Keratinocyte (primary cell): Measurements from ENCODE around the gene ANKS1A. TPM values are rescaled to one million over a fixed set of nuclear protein-coding genes. Genes with fewer than 3 reads are reported as not detected.

Experiments
- DNase-seq: peaks from one replicate; pipeline ENCODE4 v3.0.0-alpha.2; 2011; ENCODE audit warnings: low read depth, missing footprints, low spot score
- FAIRE-seq: peaks from 2 replicates; lab custom pipeline; 2011; peaks lifted over from hg19 to GRCh38; lab: Jason Lieb, UNC
- H2AFZ ChIP-seq: 2 replicates; pipeline ENCODE4 v1.6.0; 2012; ENCODE audit warnings: low read length, control low read depth, inconsistent platforms; ENCODE audit not compliant: control insufficient read depth
- H3K27ac ChIP-seq: 2 replicates; pipeline ENCODE4 v1.5.1; 2011; ENCODE audit warnings: low read length; ENCODE audit not compliant: control insufficient read depth, insufficient read depth
- H3K27me3 ChIP-seq: 3 replicates; pipeline ENCODE4 v1.6.0; 2011; ENCODE audit warnings: low read length; ENCODE audit not compliant: control insufficient read depth, insufficient read depth; ENCODE audit errors: extremely low read depth
- H3K36me3 ChIP-seq, 2 experiments: 2 replicates in 1 of 2; 3 replicates in 1 of 2; pipeline ENCODE4 v1.5.1; 2011; ENCODE audit warnings: low read length in 2 of 2, mild to moderate bottlenecking in 1 of 2; ENCODE audit not compliant: control insufficient read depth in 2 of 2, insufficient read depth in 2 of 2; ENCODE audit errors: extremely low read depth in 1 of 2
- H3K4me1 ChIP-seq: 3 replicates; pipeline ENCODE4 v1.5.1; 2011; ENCODE audit warnings: low read length; ENCODE audit not compliant: control insufficient read depth, insufficient read depth; ENCODE audit errors: extremely low read depth
- H3K4me2 ChIP-seq: 3 replicates; pipeline ENCODE4 v1.6.0; 2011; ENCODE audit warnings: low read depth, low read length; ENCODE audit not compliant: control insufficient read depth, insufficient read depth; ENCODE audit errors: extremely low read depth
- H3K4me3 ChIP-seq, 3 experiments: fragments of 200-600 bp in 1 of 3; sonication (generic) in 1 of 3; 2 replicates in 2 of 3; 3 replicates in 1 of 3; pipeline ENCODE4 v1.5.1; 2011 to 2016; ENCODE audit warnings: low read length in 3 of 3, mild to moderate bottlenecking in 3 of 3, control low read depth in 2 of 3, inconsistent platforms in 1 of 3, low read depth in 1 of 3, mixed read lengths in 1 of 3, mixed run types in 1 of 3, moderate library complexity in 1 of 3; ENCODE audit not compliant: control insufficient read depth in 2 of 3, insufficient read depth in 2 of 3; ENCODE audit errors: extremely low read depth in 1 of 3
- H3K79me2 ChIP-seq: 2 replicates; pipeline ENCODE4 v1.6.0; 2012; ENCODE audit warnings: low read length; ENCODE audit not compliant: control insufficient read depth, insufficient read depth
- H3K9ac ChIP-seq: 3 replicates; pipeline ENCODE4 v1.6.0; 2011; ENCODE audit warnings: low read length; ENCODE audit not compliant: control insufficient read depth, insufficient read depth; ENCODE audit errors: extremely low read depth
- H3K9me1 ChIP-seq: 3 replicates; pipeline ENCODE4 v1.6.0; 2011; ENCODE audit warnings: low read length; ENCODE audit not compliant: control insufficient read depth, insufficient read depth; ENCODE audit errors: extremely low read depth
- H3K9me3 ChIP-seq: 2 replicates; pipeline ENCODE4 v1.5.1; 2012; ENCODE audit warnings: low read depth, low read length; ENCODE audit not compliant: control insufficient read depth
- H4K20me1 ChIP-seq: 3 replicates; pipeline ENCODE4 v1.6.0; 2011; ENCODE audit warnings: low read length; ENCODE audit not compliant: control insufficient read depth, insufficient read depth; ENCODE audit errors: extremely low read depth
- CTCF ChIP-seq, 3 experiments: IDR thresholded peaks in 1 of 3; conservative IDR thresholded peaks in 1 of 3; optimal IDR thresholded peaks in 1 of 3; 2 replicates in 2 of 3; 3 replicates in 1 of 3; pipeline versions ENCODE3 to v1.5.1; 2011; ENCODE audit warnings: low read length in 3 of 3, mild to moderate bottlenecking in 3 of 3, moderate library complexity in 2 of 3, control low read depth in 1 of 3, inconsistent platforms in 1 of 3; ENCODE audit not compliant: insufficient read depth in 2 of 3; ENCODE audit errors: extremely low read depth in 1 of 3
- EZH2 ChIP-seq: IDR thresholded peaks from one replicate; pipeline ENCODE4 v1.6.1; 2012; ENCODE audit warnings: inconsistent platforms, mild to moderate bottlenecking, low read length, moderate library complexity
- dilution Hi-C: fragments of 300-500 bp; cut with MboI; formaldehyde crosslinking; loops from one replicate; pipeline ENCODE4 v1.7.0; 2020; ENCODE audit warnings: low sequenced_read_pairs; ENCODE audit not compliant: extremely low pct_ligation_motif_present
- polyA plus RNA-seq, 5 experiments: library from polyadenylated mRNA; depleted of rRNA in 3 of 5; stranded (reverse) in 3 of 5; stranded (forward) in 1 of 5; unstranded in 1 of 5; fragments of >200 nt; gene quantifications; 1 replicate in 1 of 5; 2 replicates in 3 of 5; 3 replicates in 1 of 5; pipeline versions ENCODE4 v1.2.1 to v1.2.3, GENCODE V29; 2011 to 2012; ENCODE audit warnings: missing spikeins in 2 of 5, low read depth in 1 of 5, low replicate concordance in 1 of 5

Gene ANKS1A
- polyA plus RNA-seq, 1 donor (not counting 4 experiments of a cell fraction or from before 2014, with no cell fraction given): 8.6 TPM

- Histone ChIP-seq H3K27ac (no peak overlapping the region), H3K36me3 (peaks cover 0 to 5% of the 10 kb centered on the region in 2 experiments), H2AFZ (no peak overlapping the region), H4K20me1 (no peaks in the 10 kb centered on the region), H3K9ac (no peak overlapping the region), H3K4me2 (no peak overlapping the region), H3K9me3 (no peaks in the 10 kb centered on the region), H3K9me1 (no peaks in the 10 kb centered on the region), H3K27me3 (no peaks in the 10 kb centered on the region), H3K79me2 (no peaks in the 10 kb centered on the region), H3K4me1 (peaks cover 30% of the 10 kb centered on the region), H3K4me3 (no peak overlapping the region)
- TF ChIP-seq EZH2: no peak
- no peak for TF ChIP-seq CTCF (optimal IDR thresholded peaks at IDR 0.05 in 1 of 3, IDR thresholded peaks at IDR 0.05 in 1 of 3, conservative IDR thresholded peaks at IDR 0.05 in 1 of 3; ENCODE audit: extremely low read depth in 1 of 3, insufficient read depth in 2 of 3, low read length in 3 of 3)
- FAIRE-seq (no peak), DNase-seq (no peak)
- dilution Hi-C loops: no loop called here
Observed at GRCh38 chr6:35023091-35024000, 134.3 kb downstream of the ANKS1A start.

GRCh38 chr6:35024551-35025054 lies 135.5 kb downstream of the ANKS1A start:
- Histone ChIP-seq H3K27me3 (no peaks in the 10 kb centered on the region), H4K20me1 (no peaks in the 10 kb centered on the region), H3K4me2 (peak overlapping the region; percentile 42), H3K9me3 (no peaks in the 10 kb centered on the region), H3K4me3 (no peak overlapping the region), H3K27ac (peak overlapping the region; percentile 84), H3K36me3 (peaks cover 0 to 4% of the 10 kb centered on the region in 2 experiments), H2AFZ (no peak overlapping the region), H3K79me2 (no peaks in the 10 kb centered on the region), H3K9ac (peak overlapping the region; percentile 51), H3K9me1 (no peaks in the 10 kb centered on the region), H3K4me1 (peaks cover 30% of the 10 kb centered on the region)
- TF ChIP-seq CTCF (optimal IDR thresholded peaks at IDR 0.05 in 1 of 3, IDR thresholded peaks at IDR 0.05 in 1 of 3, conservative IDR thresholded peaks at IDR 0.05 in 1 of 3; ENCODE audit: extremely low read depth in 1 of 3, insufficient read depth in 2 of 3, low read length in 3 of 3): no peak
- no peak for TF ChIP-seq EZH2
- dilution Hi-C loops: no loop called here
- DNase-seq: peak; percentile 48
- FAIRE-seq: peak; percentile 57
